OCI-LY1 (cell line): ENCODE results near the gene PERP.

Experiments
- H2AFZ ChIP-seq: fragments of 200-600 bp; sonication (generic), shearing (Covaris generic); 2 replicates; pipeline ENCODE4 v1.6.0; 2014; ENCODE audit warnings: antibody characterized with exemption, mild to moderate bottlenecking, low read length
- H3F3A ChIP-seq: fragments of 200-600 bp; sonication (generic), shearing (Covaris generic); 2 replicates; pipeline ENCODE4 v1.6.0; 2014; ENCODE audit warnings: mild to moderate bottlenecking, antibody characterized with exemption, low read length, moderate library complexity; ENCODE audit not compliant: insufficient read depth
- H3K27ac ChIP-seq: fragments of 200-600 bp; sonication (generic); 2 replicates; pipeline ENCODE4 v1.5.1; 2014; ENCODE audit warnings: low read length, mixed run types, mild to moderate bottlenecking, low read depth; ENCODE audit not compliant: poor library complexity, severe bottlenecking
- H3K27me3 ChIP-seq: fragments of 200-600 bp; sonication (generic); 2 replicates; pipeline ENCODE4 v1.6.0; 2014; ENCODE audit warnings: antibody characterized with exemption, mild to moderate bottlenecking, low read length, moderate library complexity; ENCODE audit not compliant: insufficient read depth
- H3K36me3 ChIP-seq: fragments of 200-600 bp; sonication (generic); 2 replicates; pipeline ENCODE4 v1.6.1; 2014; ENCODE audit warnings: mild to moderate bottlenecking, antibody characterized with exemption, low read length, moderate library complexity, mixed read lengths; ENCODE audit not compliant: insufficient read depth
- H3K4me1 ChIP-seq: fragments of 200-600 bp; sonication (generic); 2 replicates; pipeline ENCODE4 v1.5.1; 2014; ENCODE audit warnings: mild to moderate bottlenecking, low read length, moderate library complexity; ENCODE audit not compliant: insufficient read depth, severe bottlenecking
- H3K4me2 ChIP-seq: fragments of 200-600 bp; sonication (generic), shearing (Covaris generic); 2 replicates; pipeline ENCODE4 v1.6.1; 2014; ENCODE audit warnings: low read length
- H3K4me3 ChIP-seq: fragments of 200-600 bp; sonication (generic); 2 replicates; pipeline ENCODE4 v1.5.1; 2014; ENCODE audit warnings: low read length, low read depth, mild to moderate bottlenecking, mixed read lengths; ENCODE audit not compliant: poor library complexity, severe bottlenecking
- H3K79me2 ChIP-seq: fragments of 200-600 bp; shearing (Covaris generic); 2 replicates; pipeline ENCODE4 v1.6.1; 2016; ENCODE audit warnings: mixed run types, low read length, mixed read lengths; ENCODE audit not compliant: insufficient read depth
- H3K9ac ChIP-seq: fragments of 200-600 bp; sonication (generic), shearing (Covaris generic); 2 replicates; pipeline ENCODE4 v1.6.1; 2014; ENCODE audit warnings: mild to moderate bottlenecking, low read length, mixed read lengths
- H3K9me2 ChIP-seq: fragments of 200-600 bp; sonication (generic), shearing (Covaris generic); 2 replicates; pipeline ENCODE4 v1.6.1; 2014; ENCODE audit warnings: low read depth, mild to moderate bottlenecking, low read length, mixed read lengths
- H3K9me3 ChIP-seq: fragments of 200-600 bp; shearing (Covaris generic); 2 replicates; pipeline ENCODE4 v1.6.1; 2014; ENCODE audit warnings: low read length, mixed read lengths
- H4K20me1 ChIP-seq: fragments of 200-600 bp; sonication (generic), shearing (Covaris generic); 2 replicates; pipeline ENCODE4 v1.6.0; 2016; ENCODE audit warnings: mild to moderate bottlenecking, low read length; ENCODE audit not compliant: insufficient read depth
- CTCF ChIP-seq: fragments of 200-600 bp; sonication (generic), shearing (Covaris generic); IDR thresholded peaks from 2 replicates; pipeline ENCODE4 v1.5.1; 2017; ENCODE audit warnings: mild to moderate bottlenecking, antibody characterized with exemption, low read length, moderate library complexity, mixed read lengths
- EZH2 ChIP-seq: fragments of 200-600 bp; sonication (generic), shearing (Covaris generic); IDR thresholded peaks from 2 replicates; pipeline ENCODE4 v1.8.0; 2017; ENCODE audit warnings: borderline replicate concordance, mixed run types, mild to moderate bottlenecking, antibody characterized with exemption, low read length, moderate library complexity, mixed read lengths

PERP gene

GRCh38 chr6:138092686-138093085 lies 14.5 kb downstream of the PERP start:
- no peak overlapping the region for H3K27ac ChIP-seq
- H3K79me2 ChIP-seq: no peaks in the 10 kb centered on the region
- no peaks in the 10 kb centered on the region for H3K9me2 ChIP-seq
- H3K9me3 ChIP-seq: no peaks in the 10 kb centered on the region
- H3K27me3 ChIP-seq: no peaks in the 10 kb centered on the region
- no peak overlapping the region for H3K9ac ChIP-seq
- H3K36me3 ChIP-seq: no peaks in the 10 kb centered on the region
- TF ChIP-seq EZH2: no peak
- TF ChIP-seq CTCF: no peak
- H3K4me1 ChIP-seq: no peaks in the 10 kb centered on the region
- H3F3A ChIP-seq: no peaks in the 10 kb centered on the region
- H4K20me1 ChIP-seq: no peaks in the 10 kb centered on the region
- H2AFZ ChIP-seq: no peak overlapping the region
- H3K4me3 ChIP-seq: no peak overlapping the region
- no peak overlapping the region for H3K4me2 ChIP-seq

- Histone ChIP-seq H3K4me1 (no peaks in the 10 kb centered on the region), H3K4me3 (no peak overlapping the region), H3K36me3 (no peaks in the 10 kb centered on the region), H4K20me1 (no peaks in the 10 kb centered on the region), H3K27me3 (no peaks in the 10 kb centered on the region), H3K27ac (no peak overlapping the region), H3K9me2 (no peaks in the 10 kb centered on the region), H3K9me3 (no peaks in the 10 kb centered on the region), H2AFZ (no peak overlapping the region), H3K9ac (no peak overlapping the region), H3K79me2 (no peaks in the 10 kb centered on the region), H3K4me2 (no peak overlapping the region), H3F3A (no peaks in the 10 kb centered on the region)
- TF ChIP-seq EZH2 (no peak), CTCF (no peak)
These were observed 17.9 kb downstream of the PERP start for GRCh38 chr6:138089325-138089724.

GRCh38 chr6:138088326-138088762 lies 18.9 kb downstream of the PERP start:
- no peaks in the 10 kb centered on the region for H3K36me3 ChIP-seq
- H3K27ac ChIP-seq: no peak overlapping the region
- no peaks in the 10 kb centered on the region for H3F3A ChIP-seq
- H4K20me1 ChIP-seq: no peaks in the 10 kb centered on the region
- no peak for TF ChIP-seq EZH2
- TF ChIP-seq CTCF: no peak
- H3K9me2 ChIP-seq: no peaks in the 10 kb centered on the region
- H3K9ac ChIP-seq: no peak overlapping the region
- H3K27me3 ChIP-seq: no peaks in the 10 kb centered on the region
- H2AFZ ChIP-seq: no peak overlapping the region
- H3K4me3 ChIP-seq: no peak overlapping the region
- H3K4me2 ChIP-seq: no peak overlapping the region
- no peaks in the 10 kb centered on the region for H3K79me2 ChIP-seq
- H3K9me3 ChIP-seq: no peaks in the 10 kb centered on the region
- H3K4me1 ChIP-seq: no peaks in the 10 kb centered on the region
